Neural crest cell (in vitro differentiated cells): Measurements from ENCODE around the gene LCN15. TPM values are rescaled to one million over a fixed set of nuclear protein-coding genes. Genes with fewer than 3 reads are reported as not detected.

Experiments
- DNase-seq: peaks from one replicate; pipeline ENCODE4 v3.0.0; 2021; ENCODE audit warnings: low read depth, mixed read lengths, low spot score
- H3K27ac Mint-ChIP-seq: one replicate; pipeline ENCODE4 v1.8.0; 2021; ENCODE audit warnings: mild to moderate bottlenecking, mixed read lengths; ENCODE audit not compliant: unreplicated experiment
- H3K27me3 Mint-ChIP-seq: 2 replicates; pipeline ENCODE4 v1.8.0; 2021; ENCODE audit warnings: low read depth, mild to moderate bottlenecking, mixed read lengths
- H3K36me3 Mint-ChIP-seq: 2 replicates; pipeline ENCODE4 v1.8.0; 2021; ENCODE audit warnings: low read depth, mild to moderate bottlenecking, mixed read lengths
- H3K4me1 Mint-ChIP-seq: 2 replicates; pipeline ENCODE4 v1.8.0; 2021; ENCODE audit warnings: mixed read lengths
- H3K4me3 Mint-ChIP-seq: one replicate; pipeline ENCODE4 v1.8.0; 2021; ENCODE audit warnings: mild to moderate bottlenecking, mixed read lengths
- H3K9me3 Mint-ChIP-seq: 2 replicates; pipeline ENCODE4 v1.8.0; 2021; ENCODE audit warnings: mixed read lengths
- CTCF ChIP-seq: fragments of 200-600 bp; sonication (generic); conservative IDR thresholded peaks from 2 replicates; pipeline ENCODE4 v1.5.0; 2021; ENCODE audit warnings: antibody characterized with exemption, mild to moderate bottlenecking
- total RNA-seq: library from RNA; stranded (reverse); gene quantifications from 2 replicates; pipeline ENCODE4 v1.2.1, GENCODE V29; 2021

The LCN15 gene
- total RNA-seq, 1 donor from 2014 or later: not detected

DNA sequence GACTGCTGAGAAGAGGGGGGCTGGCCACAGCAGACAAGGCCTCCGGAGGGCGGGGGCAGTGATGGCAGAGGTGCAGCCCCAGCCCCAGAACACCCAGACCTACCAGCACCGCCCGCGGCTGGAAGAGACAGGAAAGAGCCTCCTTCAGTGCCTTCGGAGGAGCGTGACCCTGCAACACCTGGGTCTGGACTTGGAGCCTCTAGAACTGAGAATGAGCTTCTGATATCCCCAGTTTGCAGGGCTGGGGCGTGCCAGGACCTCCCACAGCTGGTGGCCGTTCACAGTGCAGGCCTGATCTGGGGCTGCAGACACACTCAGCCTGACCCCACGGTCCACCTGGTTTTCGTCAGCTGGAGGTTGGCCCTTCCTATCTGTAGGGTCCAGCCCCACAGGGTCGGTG is 30.7 kb downstream of the LCN15 start:
- Mint-ChIP-seq H3K4me3 (no peak overlapping the region), H3K36me3 (no peaks in the 10 kb centered on the region), H3K9me3 (no peaks in the 10 kb centered on the region), H3K4me1 (peaks cover 8% of the 10 kb centered on the region), H3K27ac (no peak overlapping the region), H3K27me3 (peaks cover 12% of the 10 kb centered on the region)
- no peak for DNase-seq
- TF ChIP-seq CTCF: no peak

- Mint-ChIP-seq H3K36me3 (no peaks in the 10 kb centered on the region), H3K4me3 (no peak overlapping the region), H3K27me3 (peaks cover 12% of the 10 kb centered on the region), H3K27ac (no peak overlapping the region), H3K4me1 (peaks cover 8% of the 10 kb centered on the region), H3K9me3 (no peaks in the 10 kb centered on the region)
- TF ChIP-seq CTCF: no peak
- no peak for DNase-seq
Measured at GRCh38 chr9:136732444-136733178, 31.7 kb downstream of the LCN15 start.

DNA sequence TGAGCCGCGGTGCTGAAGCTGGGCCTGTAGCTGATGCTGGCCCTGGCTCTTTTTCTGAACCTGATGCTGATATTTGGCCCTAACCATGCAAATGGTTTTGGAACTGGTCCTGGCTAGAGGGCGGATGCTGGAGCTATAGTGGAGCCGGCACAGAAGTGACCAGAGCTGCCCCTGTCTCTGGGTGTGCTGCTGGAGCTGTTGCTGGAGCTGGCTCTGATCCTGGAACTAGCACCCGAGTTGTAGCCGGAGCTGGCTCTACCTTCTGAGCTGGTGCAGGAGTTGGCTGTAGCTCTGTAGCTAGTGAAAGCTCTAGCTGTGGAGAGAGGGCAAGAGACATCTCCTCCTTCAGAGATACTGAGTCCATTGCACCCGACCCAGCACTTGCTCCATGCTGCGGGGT is 34.4 kb downstream of the LCN15 start:
- H3K4me3 Mint-ChIP-seq: peak overlapping the region; percentile 86
- DNase-seq: no peak
- no peak overlapping the region for H3K27ac Mint-ChIP-seq
- H3K4me1 Mint-ChIP-seq: peaks cover 25% of the 10 kb centered on the region
- TF ChIP-seq CTCF: no peak
- H3K27me3 Mint-ChIP-seq: peaks cover 17% of the 10 kb centered on the region
- H3K9me3 Mint-ChIP-seq: no peaks in the 10 kb centered on the region
- peaks cover 14% of the 10 kb centered on the region for H3K36me3 Mint-ChIP-seq

- peaks cover 16% of the 10 kb centered on the region for H3K27me3 Mint-ChIP-seq
- peaks cover 29% of the 10 kb centered on the region for H3K4me1 Mint-ChIP-seq
- peak overlapping the region; percentile 86 for H3K4me3 Mint-ChIP-seq
- no peaks in the 10 kb centered on the region for H3K9me3 Mint-ChIP-seq
- H3K36me3 Mint-ChIP-seq: peaks cover 14% of the 10 kb centered on the region
- DNase-seq: no peak
- no peak for TF ChIP-seq CTCF
- no peak overlapping the region for H3K27ac Mint-ChIP-seq
Measured at GRCh38 chr9:136729144-136729543, 35.2 kb downstream of the LCN15 start.

GRCh38 chr9:136728548-136729123 is 35.7 kb downstream of the LCN15 start:
- no peak for DNase-seq
- Mint-ChIP-seq H3K27ac (no peak overlapping the region), H3K4me3 (peak overlapping the region; percentile 86), H3K36me3 (peaks cover 19% of the 10 kb centered on the region), H3K27me3 (peaks cover 15% of the 10 kb centered on the region), H3K4me1 (peaks cover 35% of the 10 kb centered on the region), H3K9me3 (no peaks in the 10 kb centered on the region)
- no peak for TF ChIP-seq CTCF
